H9 (cell line): Measurements from ENCODE around the gene ROM1. TPM values are rescaled to one million over a fixed set of nuclear protein-coding genes. Genes with fewer than 3 reads are reported as not detected.
"Not testable (repeated sequence)": the region's sequence is repeated elsewhere in the genome, so short reads cannot be mapped to it uniquely, and the experiment has no call there.

ENCODE experiments used
- DNase-seq: peaks from one replicate; pipeline ENCODE4 v3.0.0-alpha.2; 2017
- H2AFZ ChIP-seq: one replicate; pipeline ENCODE4 v1.6.1; 2013; ENCODE audit warnings: mild to moderate bottlenecking, low read length, control low read depth, moderate library complexity
- H2AK5ac ChIP-seq: 2 replicates; pipeline ENCODE4 v1.6.1; 2013; ENCODE audit warnings: low read length, control low read depth, mixed read lengths; ENCODE audit not compliant: insufficient read length
- H2BK120ac ChIP-seq: one replicate; pipeline ENCODE4 v1.6.1; 2013; ENCODE audit warnings: low read depth, mild to moderate bottlenecking, low read length, control low read depth, inconsistent platforms; ENCODE audit not compliant: poor library complexity, severe bottlenecking
- H2BK12ac ChIP-seq: 2 replicates; pipeline ENCODE4 v1.6.1; 2013; ENCODE audit warnings: low read length, control low read depth, mixed read lengths, low read depth; ENCODE audit not compliant: insufficient read length
- H2BK15ac ChIP-seq: 2 replicates; pipeline ENCODE4 v1.6.1; 2013; ENCODE audit warnings: low read depth, low read length, control low read depth
- H2BK20ac ChIP-seq: one replicate; pipeline ENCODE4 v1.6.1; 2013; ENCODE audit warnings: low read depth, mild to moderate bottlenecking, low read length, control low read depth, inconsistent platforms; ENCODE audit not compliant: poor library complexity, severe bottlenecking
- H2BK5ac ChIP-seq: 2 replicates; pipeline ENCODE4 v1.6.1; 2013; ENCODE audit warnings: low read length, control low read depth, mixed read lengths; ENCODE audit not compliant: insufficient read length
- H3K14ac ChIP-seq: 2 replicates; pipeline ENCODE4 v1.6.1; 2013; ENCODE audit warnings: low read length, control low read depth; ENCODE audit not compliant: insufficient read depth
- H3K18ac ChIP-seq: 2 replicates; pipeline ENCODE4 v1.6.1; 2013; ENCODE audit warnings: low read depth, mild to moderate bottlenecking, mixed read lengths, low read length, control low read depth; ENCODE audit not compliant: insufficient read length
- H3K23ac ChIP-seq: 2 replicates; pipeline ENCODE4 v1.6.1; 2013; ENCODE audit warnings: low read length, control low read depth, mixed read lengths, low read depth; ENCODE audit not compliant: insufficient read length
- H3K23me2 ChIP-seq: 2 replicates; pipeline ENCODE4 v1.6.1; 2013; ENCODE audit warnings: low read depth, mild to moderate bottlenecking, mixed read lengths, low read length, control low read depth; ENCODE audit not compliant: insufficient read length, poor library complexity, severe bottlenecking
- H3K27ac ChIP-seq: 2 replicates; pipeline ENCODE4 v1.5.1; 2013; ENCODE audit warnings: low read length, control low read depth, mixed read lengths, low read depth; ENCODE audit not compliant: insufficient read length
- H3K27me3 ChIP-seq: 2 replicates; pipeline ENCODE4 v1.6.1; 2013; ENCODE audit warnings: low read length, control low read depth, inconsistent platforms; ENCODE audit not compliant: insufficient read depth
- H3K4ac ChIP-seq: 2 replicates; pipeline ENCODE4 v1.6.1; 2013; ENCODE audit warnings: low read depth, mild to moderate bottlenecking, control low read depth, inconsistent platforms, low read length, moderate library complexity
- H3K4me1 ChIP-seq: 2 replicates; pipeline ENCODE4 v1.6.1; 2013; ENCODE audit warnings: low read length, control low read depth, inconsistent platforms; ENCODE audit not compliant: insufficient read depth
- H3K4me2 ChIP-seq: 2 replicates; pipeline ENCODE4 v1.6.1; 2013; ENCODE audit warnings: low read length, control low read depth, mixed read lengths; ENCODE audit not compliant: insufficient read length, insufficient read depth
- H3K56ac ChIP-seq: 2 replicates; pipeline ENCODE4 v1.6.1; 2013; ENCODE audit warnings: low read depth, mild to moderate bottlenecking, mixed read lengths, low read length, control low read depth; ENCODE audit not compliant: insufficient read length
- H3K79me1 ChIP-seq: 2 replicates; pipeline ENCODE4 v1.6.1; 2013; ENCODE audit warnings: low read depth, mild to moderate bottlenecking, moderate library complexity, low read length, control low read depth, inconsistent platforms; ENCODE audit not compliant: insufficient read depth, poor library complexity, severe bottlenecking
- H3K79me2 ChIP-seq: 2 replicates; pipeline ENCODE4 v1.6.1; 2013; ENCODE audit warnings: low read length, control low read depth, inconsistent platforms; ENCODE audit not compliant: insufficient read depth
- H3K9ac ChIP-seq: 2 replicates; pipeline ENCODE4 v1.6.1; 2013; ENCODE audit warnings: low read length, control low read depth, mixed read lengths; ENCODE audit not compliant: insufficient read length; ENCODE audit errors: extremely low read depth
- H3K9me3 ChIP-seq: one replicate; pipeline ENCODE4 v1.6.1; 2013; ENCODE audit warnings: low read depth, low read length, inconsistent platforms; ENCODE audit not compliant: control insufficient read depth
- H3T11ph ChIP-seq: one replicate; pipeline ENCODE4 v1.6.1; 2013; ENCODE audit warnings: mild to moderate bottlenecking, low read length, control low read depth, inconsistent platforms
- H4K20me1 ChIP-seq: one replicate; pipeline ENCODE4 v1.6.1; 2013; ENCODE audit not compliant: control insufficient read depth, insufficient read length, insufficient read depth
- H4K5ac ChIP-seq: 2 replicates; pipeline ENCODE4 v1.6.1; 2013; ENCODE audit warnings: low read depth, mild to moderate bottlenecking, mixed read lengths, low read length, control low read depth; ENCODE audit not compliant: insufficient read length
- H4K8ac ChIP-seq: replicated peaks from 2 replicates; pipeline ENCODE4 v1.6.1; 2013; ENCODE audit warnings: low read length, control low read depth, mixed read lengths, low read depth; ENCODE audit not compliant: insufficient read length
- H4K91ac ChIP-seq: 2 replicates; pipeline ENCODE4 v1.6.1; 2013; ENCODE audit warnings: low read depth, mild to moderate bottlenecking, moderate library complexity, mixed read lengths, low read length, control low read depth; ENCODE audit not compliant: insufficient read length
- H3K27ac Mint-ChIP-seq, 3 experiments: 2 replicates in 2 of 3; 3 replicates in 1 of 3; pipeline ENCODE4 v1.8.0; 2020 to 2021; ENCODE audit warnings: mixed read lengths in 3 of 3, mild to moderate bottlenecking in 1 of 3, moderate library complexity in 1 of 3
- H3K27me3 Mint-ChIP-seq: 2 replicates; pipeline ENCODE4 v1.8.0; 2021; ENCODE audit warnings: low read depth, mild to moderate bottlenecking, moderate library complexity, mixed read lengths
- H3K36me3 Mint-ChIP-seq, 3 experiments: 2 replicates in 2 of 3; 3 replicates in 1 of 3; pipeline ENCODE4 v1.8.0; 2020 to 2021; ENCODE audit warnings: low read depth in 3 of 3, mixed read lengths in 3 of 3; ENCODE audit not compliant: insufficient read depth in 1 of 3
- H3K4me1 Mint-ChIP-seq, 2 experiments: 2 replicates each; pipeline ENCODE4 v1.8.0; 2020; ENCODE audit warnings: mixed read lengths in 2 of 2
- H3K4me3 Mint-ChIP-seq, 2 experiments: 2 replicates in 1 of 2; 3 replicates in 1 of 2; pipeline ENCODE4 v1.8.0; 2020 to 2021; ENCODE audit warnings: mild to moderate bottlenecking in 2 of 2, mixed read lengths in 2 of 2, moderate library complexity in 1 of 2
- H3K9me3 Mint-ChIP-seq, 2 experiments: 2 replicates in 1 of 2; 3 replicates in 1 of 2; pipeline ENCODE4 v1.8.0; 2020; ENCODE audit warnings: mild to moderate bottlenecking in 2 of 2, mixed read lengths in 2 of 2, moderate library complexity in 1 of 2
- WGBS: extraction: QIAGEN DNeasy Blood & Tissue Kit; methylation state at CpG from one replicate; pipeline ENCODE4 v1.1.7; 2013; ENCODE audit warnings: missing lambda C conversion rate, low lambda C conversion rate, mixed read lengths; ENCODE audit not compliant: insufficient read length; ENCODE audit errors: extremely low coverage; 5-methylcytosine and 5-hydroxymethylcytosine counted together
- total RNA-seq: library from RNA; stranded (reverse); gene quantifications from 2 replicates; pipeline ENCODE4 v1.2.1, GENCODE V29; 2021

Gene ROM1
- total RNA-seq, 1 experiment from 2014 or later = 0.79 TPM

DNA sequence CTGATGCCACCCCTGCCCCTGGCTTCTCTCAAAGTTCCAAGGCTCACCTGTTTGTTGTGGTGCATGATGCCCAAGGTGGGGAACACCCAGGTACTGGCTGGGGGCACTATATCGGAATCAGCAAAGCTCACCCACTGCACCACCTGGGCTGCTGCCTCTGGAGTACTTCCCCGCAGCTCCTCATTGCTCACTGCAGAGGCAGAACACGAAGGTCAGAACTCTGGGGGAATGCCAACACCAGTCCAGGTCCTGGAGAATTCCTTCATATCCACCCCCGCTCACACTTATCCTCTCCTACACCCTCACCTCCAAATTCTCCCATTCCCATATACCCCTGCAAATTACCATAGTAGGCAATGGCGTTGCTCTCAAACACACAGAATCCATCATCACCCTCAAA, 41.6 kb upstream of the ROM1 start:
- H3K14ac ChIP-seq, H3K4me1 ChIP-seq: not testable (repeated sequence)
- WGBS = no CpG with 5 or more reads among the region's 5 CpGs

More for the DNA sequence above, 41.6 kb upstream of the ROM1 start:
- H2AFZ ChIP-seq, H3K4ac ChIP-seq, H3K27me3 Mint-ChIP-seq, H3K4me2 ChIP-seq, H3K18ac ChIP-seq, H3K9me3 Mint-ChIP-seq, H2BK15ac ChIP-seq, H2BK120ac ChIP-seq, H3K56ac ChIP-seq, H2AK5ac ChIP-seq, H3K27ac ChIP-seq, H3K27me3 ChIP-seq, DNase-seq, H4K20me1 ChIP-seq, H3T11ph ChIP-seq, H2BK5ac ChIP-seq, H2BK12ac ChIP-seq, H3K9ac ChIP-seq, H4K8ac ChIP-seq, H3K9me3 ChIP-seq, H2BK20ac ChIP-seq, H3K23ac ChIP-seq, H4K91ac ChIP-seq, H4K5ac ChIP-seq, H3K79me1 ChIP-seq: not testable (repeated sequence)
- Histone ChIP-seq H3K23me2 (peaks cover 13% of the 10 kb centered on the region), H3K79me2 (peaks cover 12% of the 10 kb centered on the region; the same call in 1 of the 2 replicates)
- Mint-ChIP-seq H3K36me3 (peaks cover 59 to 79% (median 74%) of the 10 kb centered on the region in 3 experiments), H3K27ac (peak overlapping the region; percentile 68 to 85 (median 78); a peak in 6 of 7 replicates), H3K4me3 (peak overlapping the region; percentile 99 to 100), H3K4me1 (peaks cover 39 to 44% of the 10 kb centered on the region in 2 experiments)
